Epithelial cell of proximal tubule (primary cell): ENCODE results near the gene SLC16A13. TPM values are rescaled to one million over a fixed set of nuclear protein-coding genes. Genes with fewer than 3 reads are reported as not detected.

Experiments used
- DNase-seq: peaks from one replicate; pipeline ENCODE4 v3.0.0-alpha.2; 2011; ENCODE audit warnings: low read depth
- H3K4me3 ChIP-seq: 2 replicates; pipeline ENCODE4 v1.5.1; 2011; ENCODE audit warnings: low read depth, mild to moderate bottlenecking, low read length
- CTCF ChIP-seq: conservative IDR thresholded peaks from 2 replicates; pipeline ENCODE4 v1.5.1; 2012; ENCODE audit warnings: low read depth, mild to moderate bottlenecking, low read length
- total RNA-seq: library from RNA; depleted of rRNA; stranded (reverse); fragments of >200 nt; gene quantifications from 2 replicates; pipeline ENCODE4 v1.2.3, GENCODE V29; 2015

Gene SLC16A13
- total RNA-seq, 1 donor from 2014 or later: 3.1 TPM

GRCh38 chr17:7022781-7023571 lies 12.8 kb upstream of the SLC16A13 start, which contains the start of gene BCL6B:
TSS of gene BCL6B (plus strand) at chr17:7023050. CDS start at chr17:7023672, 622 bp downstream.
- peak within 1 kb of the TSS; percentile 35 for H3K4me3 ChIP-seq
- DNase-seq: no peak
- TF ChIP-seq CTCF: no peak

GRCh38 chr17:7023576-7024401 lies 12.0 kb upstream of the SLC16A13 start:
- TF ChIP-seq CTCF: no peak
- peak overlapping the region; percentile 35 for H3K4me3 ChIP-seq
- no peak for DNase-seq

GRCh38 chr17:7024402-7024785 lies 11.4 kb upstream of the SLC16A13 start:
- TF ChIP-seq CTCF: no peak
- DNase-seq: no peak
- H3K4me3 ChIP-seq: no peak overlapping the region

GRCh38 chr17:7025245-7025644 lies 10.6 kb upstream of the SLC16A13 start:
- no peak for DNase-seq
- no peak overlapping the region for H3K4me3 ChIP-seq
- no peak for TF ChIP-seq CTCF

- TF ChIP-seq CTCF: no peak
- DNase-seq: no peak
- no peak overlapping the region for H3K4me3 ChIP-seq
These were observed 9.2 kb upstream of the SLC16A13 start for GRCh38 chr17:7026471-7027115.

- no peak for DNase-seq
- TF ChIP-seq CTCF: no peak
- no peak overlapping the region for H3K4me3 ChIP-seq
These were observed 8.5 kb upstream of the SLC16A13 start for GRCh38 chr17:7027335-7027734.
